HepG2 (cell line): ENCODE results near the gene TMEM63B. TPM values are rescaled to one million over a fixed set of nuclear protein-coding genes. Genes with fewer than 3 reads are reported as not detected.
A peak's percentile ranks its signal among the peaks of the same experiment; 100 is the strongest.

ENCODE experiments used
- ARID5B ChIP-seq: IDR thresholded peaks from 2 replicates; pipeline ENCODE4 v1.4.0; 2020; ENCODE audit warnings: mild to moderate bottlenecking, missing genetic modification reagents
- JARID2 ChIP-seq: sonication (generic); formaldehyde crosslinking; IDR thresholded peaks from 2 replicates; pipeline ENCODE4 v1.8.1; 2023; ENCODE audit warnings: missing genetic modification reagents, inconsistent platforms; ENCODE audit not compliant: insufficient replicate concordance
- LCORL ChIP-seq, 2 experiments: fragments of 450-650 bp in 1 of 2; sonication (generic) in 1 of 2; formaldehyde crosslinking in 1 of 2; IDR thresholded peaks; 2 replicates each; pipeline versions ENCODE4 v1.5.0 to v1.6.1; 2017 to 2020; ENCODE audit warnings: antibody characterized with exemption in 1 of 2, missing genetic modification reagents in 1 of 2
- MNT ChIP-seq: fragments of 450-650 bp; IDR thresholded peaks from 2 replicates; pipeline ENCODE4 v1.6.1; 2016
- MYC ChIP-seq: sonication (generic); formaldehyde crosslinking; IDR thresholded peaks from 2 replicates; pipeline ENCODE4 v1.9.0; 2021; ENCODE audit warnings: missing genetic modification reagents, borderline replicate concordance
- RBM22 ChIP-seq: fragments of 200-400 bp; formaldehyde crosslinking; optimal IDR thresholded peaks from 2 replicates; pipeline ENCODE3; 2017; ENCODE audit warnings: mild to moderate bottlenecking, low read length, moderate library complexity
- REST ChIP-seq, 2 experiments: IDR thresholded peaks; 2 replicates each; pipeline ENCODE4 v1.6.1; 2011 to 2012; ENCODE audit warnings: low read length in 2 of 2, borderline replicate concordance in 1 of 2, low read depth in 1 of 2, mild to moderate bottlenecking in 1 of 2, moderate library complexity in 1 of 2
- ZNF276 ChIP-seq: sonication (generic); formaldehyde crosslinking; IDR thresholded peaks from 2 replicates; pipeline ENCODE4 v1.4.0; 2020; ENCODE audit warnings: mild to moderate bottlenecking, low read depth, missing genetic modification reagents
- ZNF354B ChIP-seq: sonication (generic); formaldehyde crosslinking; IDR thresholded peaks from 2 replicates; pipeline ENCODE4 v1.8.0; 2022; ENCODE audit warnings: mild to moderate bottlenecking, missing genetic modification reagents
- ZNF574 ChIP-seq: sonication (generic); formaldehyde crosslinking; IDR thresholded peaks from 2 replicates; pipeline ENCODE4 v1.4.0; 2020; ENCODE audit warnings: missing genetic modification reagents
- polyA plus RNA-seq, 8 experiments: library from polyadenylated mRNA; depleted of rRNA in 3 of 8; stranded (reverse) in 7 of 8; unstranded in 1 of 8; fragments of >200 nt; fragmentation: Illumina TruSeq in 4 of 8; extraction: Trizol in 4 of 8; gene quantifications; 2 replicates each; pipeline versions ENCODE4 v1.2.1 to v1.2.3, GENCODE V29; 2011 to 2016; ENCODE audit warnings: low read depth in 4 of 8, missing spikeins in 1 of 8, mixed read lengths in 1 of 8; ENCODE audit not compliant: insufficient read depth in 1 of 8
- total RNA-seq, 5 experiments: library from RNA; depleted of rRNA; stranded (reverse); fragments of >200 nt; fragmentation: Illumina TruSeq; extraction: Trizol; gene quantifications; 2 replicates each; pipeline ENCODE4 v1.2.3, GENCODE V29; 2016; ENCODE audit warnings: low read depth in 1 of 5

TMEM63B gene
- total and polyA plus RNA-seq, 2 of the 13 experiments (the other 11 are each of a cell fraction or from before 2014, with no cell fraction given): 27.4 to 75.8 TPM

GRCh38 chr6:44084231-44085014, 42.9 kb upstream of the TMEM63B start (continued):
- TF ChIP-seq MYC (CRISPR knock-in tag): peak; percentile 46; the same call in 1 of the 2 replicates
- TF ChIP-seq ZNF354B (CRISPR knock-in tag): no peak
- TF ChIP-seq JARID2 (CRISPR knock-in tag): no peak
- TF ChIP-seq REST (IDR thresholded peaks at IDR 0.05; ENCODE audit: borderline replicate concordance in 1 of 2, low read depth in 1 of 2, low read length in 2 of 2): no peak
- peak; percentile 44 for TF ChIP-seq ARID5B
- TF ChIP-seq LCORL (IDR thresholded peaks at IDR 0.05): no peak
- TF ChIP-seq LCORL (CRISPR knock-in tag; IDR thresholded peaks at IDR 0.05): no peak
- 0 out of 2 replicates have a peak, but pooled peaks have one; percentile 19 for TF ChIP-seq ZNF574 (CRISPR knock-in tag)
- TF ChIP-seq RBM22: no peak
- TF ChIP-seq ZNF276: no peak
- 0 out of 2 replicates have a peak, but pooled peaks have one; percentile 9 for TF ChIP-seq MNT
